ENCODE results near the gene PNPLA7. TPM values are rescaled to one million over a fixed set of nuclear protein-coding genes. Genes with fewer than 3 reads are reported as not detected.

PNPLA7 gene
- total RNA-seq, 1 experiment from 2014 or later: 1.3 TPM

- TF ChIP-seq KAT7 (CRISPR knock-in tag; IDR thresholded peaks at IDR 0.05; ENCODE audit: borderline replicate concordance) (peak; percentile 88; the same call in 1 of the 2 replicates), NFE2L1 (CRISPR knock-in tag; IDR thresholded peaks at IDR 0.05) (no peak), GRHL2 (CRISPR knock-in tag; IDR thresholded peaks at IDR 0.05; ENCODE audit: insufficient replicate concordance, severe bottlenecking) (no peak), MAX (CRISPR knock-in tag; IDR thresholded peaks at IDR 0.05) (peak; percentile 15; the same call in 1 of the 2 replicates), ZNF219 (CRISPR knock-in tag; IDR thresholded peaks at IDR 0.05; ENCODE audit: borderline replicate concordance) (no peak; the same call in 1 of the 2 replicates), ZNF423 (CRISPR knock-in tag; IDR thresholded peaks at IDR 0.05) (peak; percentile 91), TEAD1 (CRISPR knock-in tag; IDR thresholded peaks at IDR 0.05) (peak; percentile 88), ZNF281 (CRISPR knock-in tag; IDR thresholded peaks at IDR 0.05) (no peak; the same call in none of the 2 replicates), NFATC4 (CRISPR knock-in tag; IDR thresholded peaks at IDR 0.05) (peak; percentile 21; the same call in 1 of the 2 replicates), ATF6 (CRISPR knock-in tag; IDR thresholded peaks at IDR 0.05) (no peak), ZNF416 (CRISPR knock-in tag; IDR thresholded peaks at IDR 0.05) (peak; percentile 23; the same call in 1 of the 2 replicates), ELF4 (CRISPR knock-in tag; IDR thresholded peaks at IDR 0.05; ENCODE audit: low read depth) (peak; percentile 87; the same call in 1 of the 2 replicates), JAZF1 (CRISPR knock-in tag; IDR thresholded peaks at IDR 0.05) (no peak), CBFB (CRISPR knock-in tag; IDR thresholded peaks at IDR 0.05; ENCODE audit: low read depth) (no peak; the same call in 1 of the 2 replicates), PRRX2 (CRISPR knock-in tag; IDR thresholded peaks at IDR 0.05) (0 out of 2 replicates have a peak, but pooled peaks have one; percentile 24), ERG (CRISPR knock-in tag; IDR thresholded peaks at IDR 0.05) (peak; percentile 15; the same call in 1 of the 2 replicates), OVOL2 (CRISPR knock-in tag; IDR thresholded peaks at IDR 0.05; ENCODE audit: borderline replicate concordance) (no peak), ATF2 (CRISPR knock-in tag; IDR thresholded peaks at IDR 0.05; ENCODE audit: borderline replicate concordance, low read depth) (no peak), FOXP1 (CRISPR knock-in tag; IDR thresholded peaks at IDR 0.05; ENCODE audit: borderline replicate concordance) (peak; percentile 65; the same call in 1 of the 2 replicates), GTF2I (CRISPR knock-in tag; conservative IDR thresholded peaks at IDR 0.05) (no peak), ZNF232 (CRISPR knock-in tag; IDR thresholded peaks at IDR 0.05) (peak; percentile 82; the same call in 1 of the 2 replicates), JUN (CRISPR knock-in tag; IDR thresholded peaks at IDR 0.05) (no peak), TCF7 (CRISPR knock-in tag; IDR thresholded peaks at IDR 0.05; ENCODE audit: low read depth) (no peak)
- TF ChIP-seq, protein P1, sequence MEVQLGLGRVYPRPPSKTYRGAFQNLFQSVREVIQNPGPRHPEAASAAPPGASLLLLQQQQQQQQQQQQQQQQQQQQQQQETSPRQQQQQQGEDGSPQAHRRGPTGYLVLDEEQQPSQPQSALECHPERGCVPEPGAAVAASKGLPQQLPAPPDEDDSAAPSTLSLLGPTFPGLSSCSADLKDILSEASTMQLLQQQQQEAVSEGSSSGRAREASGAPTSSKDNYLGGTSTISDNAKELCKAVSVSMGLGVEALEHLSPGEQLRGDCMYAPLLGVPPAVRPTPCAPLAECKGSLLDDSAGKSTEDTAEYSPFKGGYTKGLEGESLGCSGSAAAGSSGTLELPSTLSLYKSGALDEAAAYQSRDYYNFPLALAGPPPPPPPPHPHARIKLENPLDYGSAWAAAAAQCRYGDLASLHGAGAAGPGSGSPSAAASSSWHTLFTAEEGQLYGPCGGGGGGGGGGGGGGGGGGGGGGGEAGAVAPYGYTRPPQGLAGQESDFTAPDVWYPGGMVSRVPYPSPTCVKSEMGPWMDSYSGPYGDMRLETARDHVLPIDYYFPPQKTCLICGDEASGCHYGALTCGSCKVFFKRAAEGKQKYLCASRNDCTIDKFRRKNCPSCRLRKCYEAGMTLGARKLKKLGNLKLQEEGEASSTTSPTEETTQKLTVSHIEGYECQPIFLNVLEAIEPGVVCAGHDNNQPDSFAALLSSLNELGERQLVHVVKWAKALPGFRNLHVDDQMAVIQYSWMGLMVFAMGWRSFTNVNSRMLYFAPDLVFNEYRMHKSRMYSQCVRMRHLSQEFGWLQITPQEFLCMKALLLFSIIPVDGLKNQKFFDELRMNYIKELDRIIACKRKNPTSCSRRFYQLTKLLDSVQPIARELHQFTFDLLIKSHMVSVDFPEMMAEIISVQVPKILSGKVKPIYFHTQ (CRISPR knock-in tag; IDR thresholded peaks at IDR 0.05): no peak
- TF ChIP-seq, protein P2, sequence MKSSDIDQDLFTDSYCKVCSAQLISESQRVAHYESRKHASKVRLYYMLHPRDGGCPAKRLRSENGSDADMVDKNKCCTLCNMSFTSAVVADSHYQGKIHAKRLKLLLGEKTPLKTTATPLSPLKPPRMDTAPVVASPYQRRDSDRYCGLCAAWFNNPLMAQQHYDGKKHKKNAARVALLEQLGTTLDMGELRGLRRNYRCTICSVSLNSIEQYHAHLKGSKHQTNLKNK (CRISPR knock-in tag; IDR thresholded peaks at IDR 0.05): no peak
Measured at GRCh38 chr9:137578518-137579258, 28.5 kb upstream of the PNPLA7 start, which contains the start of gene DPH7 (continued).
